Heart left ventricle (tissue), 13 donors: ENCODE data around the gene SMIM12.

Experiments used
- CTCF ChIP-seq, 12 donors: fragments of 200-600 bp; sonication (generic) in 4 of 12; IDR thresholded peaks; one replicate each; pipeline versions ENCODE4 v1.5.0 to v1.8.0; 2018 to 2022; ENCODE audit warnings: antibody characterized with exemption in 12 of 12, mild to moderate bottlenecking in 5 of 12
- POLR2A ChIP-seq, 2 donors: fragments of 450-650 bp; IDR thresholded peaks; one replicate each; pipeline ENCODE4 v1.6.1; 2017; ENCODE audit warnings: antibody characterized with exemption in 2 of 2, mild to moderate bottlenecking in 2 of 2, moderate library complexity in 2 of 2
- donor health status: ischemic (EF 13 %, LVEDD 7.1; RV severe dilation, severe dysfunction).
- donor health status: DM: no; HTN: yes; CAD: no.
- donor health status: DM: no; HTN: no; CAD: no.
- donor health status: ischemic (EF 25% LVEDD 6.9; RV normal size, moderate dysfunction).
- donor health status: ischemic (EF 25% LVEDD 5.7; RV mildly dilated, moderate dysfunction).
- donor health status: ischemic (EF 35%, LVEDD 5.7; RV mildly dilated, moderate dysfunction).
- donor health status: nonischemic (EF 11% LVEDD 7.7; RV severe dilation, severe dysfunction).
- donor health status: DM: yes; HTN: yes; CAD: no.
- donor health status: PGD.
- donor health status: ischemic (EF 29% LVEDD 5.4; RV normal size, mild dysfunction).
- donor health status: nonischemic (EF 23%, LVEDD 6.1; RV moderate dilation, normal function).

GRCh38 chr1:34884536-34884935 is 25.0 kb upstream of the SMIM12 start:
- no peak for TF ChIP-seq CTCF (IDR thresholded peaks at IDR 0.05)
- no peak for TF ChIP-seq POLR2A (IDR thresholded peaks at IDR 0.05)
